H4 (cell line): ENCODE data around the gene S100A7A. TPM values are rescaled to one million over a fixed set of nuclear protein-coding genes. Genes with fewer than 3 reads are reported as not detected.
"Not testable (repeated sequence)": the region's sequence is repeated elsewhere in the genome, so short reads cannot be mapped to it uniquely, and the experiment has no call there.

Source experiments
- DNase-seq: peaks from one replicate; pipeline ENCODE4 v3.0.0-alpha.2; 2015; ENCODE audit warnings: low spot score
- total RNA-seq: library from RNA; depleted of rRNA; stranded (reverse); fragments of >200 nt; shearing (Covaris generic); gene quantifications from 2 replicates; pipeline ENCODE4 v1.2.3, GENCODE V29; 2014; rRNA removed

The S100A7A gene
- total RNA-seq, 1 experiment from 2014 or later: not detected

DNA sequence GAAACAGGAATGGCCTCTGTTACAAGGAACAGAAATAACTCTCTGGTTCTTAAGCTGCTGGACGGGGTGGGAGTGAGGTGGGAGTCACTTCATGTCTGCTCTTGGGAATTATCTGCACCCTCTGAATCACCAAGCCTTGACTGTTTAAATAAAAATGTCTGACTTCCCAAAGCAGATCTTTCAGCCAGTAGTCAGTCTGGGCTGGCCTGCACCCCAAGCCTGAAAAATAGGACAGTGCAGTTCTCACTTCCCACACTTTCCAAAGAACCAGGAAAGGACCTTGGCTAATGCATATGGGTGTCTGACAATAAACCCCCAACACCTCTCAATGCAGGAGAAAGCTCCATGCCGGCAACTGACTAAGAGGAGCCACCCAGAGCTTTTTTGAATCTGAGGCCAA, 43.3 kb downstream of the S100A7A start:
- DNase-seq: no peak

- no peak for DNase-seq
These were observed 44.2 kb downstream of the S100A7A start, which contains the start of gene S100A7 for GRCh38 chr1:153460551-153460950. Gene S100A7 (minus strand): TSS chr1:153460651. CDS start chr1:153459013, 1,638 bp downstream.

GRCh38 chr1:153462741-153463140, 46.4 kb downstream of the S100A7A start:
- DNase-seq: not testable (repeated sequence)

DNA sequence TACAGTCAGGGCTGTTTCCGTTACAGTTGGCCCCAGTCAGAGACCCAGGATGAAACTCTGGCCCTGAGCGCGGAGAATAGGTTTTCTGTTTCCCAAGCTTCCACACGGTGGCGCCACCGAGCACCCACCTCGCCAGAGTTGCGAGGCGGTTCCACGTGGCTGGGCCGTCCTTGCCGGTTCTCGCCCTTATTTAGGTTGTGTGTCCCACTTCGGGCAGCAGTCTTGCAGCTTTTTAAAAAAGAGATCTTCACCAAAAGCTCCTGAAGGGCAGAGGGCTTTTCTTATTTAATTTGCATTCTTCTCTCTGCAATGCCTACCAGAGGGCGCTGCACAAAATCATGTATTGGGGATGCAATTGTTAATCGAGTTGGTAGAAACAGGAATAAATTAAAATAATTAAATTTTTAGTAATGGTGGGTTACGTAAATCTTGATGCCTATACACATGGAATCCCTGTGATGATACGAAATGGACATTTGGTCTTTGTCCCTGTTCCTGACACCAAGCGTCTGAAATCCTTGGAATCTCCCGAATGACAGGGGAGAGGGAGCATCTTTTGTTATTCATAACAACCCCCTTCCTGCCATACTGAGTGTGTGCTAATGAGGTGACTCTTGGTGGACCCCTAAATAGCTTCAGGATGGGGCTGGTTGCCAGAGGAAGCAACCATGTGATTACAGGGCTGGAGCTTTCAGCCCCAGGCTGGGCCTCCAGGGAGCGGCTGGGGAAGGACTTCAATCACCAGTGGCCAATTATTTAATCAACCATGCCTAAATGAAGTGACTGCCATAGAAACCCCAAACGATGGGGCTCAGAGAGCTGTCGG, 49.7 kb downstream of the S100A7A start:
- peak; percentile 28 for DNase-seq

DNA sequence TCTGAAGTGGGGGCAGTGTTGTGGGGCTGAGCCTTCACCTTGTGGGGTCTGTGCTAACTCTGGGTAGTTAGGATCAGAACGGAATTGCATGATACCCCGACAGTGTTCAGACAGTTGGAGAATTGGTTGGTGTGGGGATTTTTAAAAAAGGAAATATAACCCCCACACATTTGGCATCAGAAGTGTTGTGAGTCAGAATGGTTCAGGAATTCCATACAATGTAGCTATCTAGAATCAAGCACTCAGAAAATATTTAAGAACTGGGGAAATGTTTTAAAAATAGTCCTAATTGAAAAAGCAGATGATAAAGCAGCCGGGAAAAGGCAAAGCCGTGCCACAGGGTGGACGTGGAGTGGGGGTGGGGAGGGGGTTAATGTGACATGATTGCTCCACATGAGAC, 50.6 kb downstream of the S100A7A start:
- no peak for DNase-seq

- DNase-seq: no peak
These were observed 54.4 kb downstream of the S100A7A start for GRCh38 chr1:153470707-153471106.

Other genes with a start within 250 kb of the S100A7A start
- not detected in 2 replicates for gene LELP1, start 213.1 kb upstream of the S100A7A start, total RNA-seq
- not detected in 2 replicates for gene PRR9, start 198.9 kb upstream of the S100A7A start, total RNA-seq
- not detected in 2 replicates for gene LORICRIN, start 156.8 kb upstream of the S100A7A start, total RNA-seq
- gene PGLYRP3, start 103.6 kb upstream of the S100A7A start, total RNA-seq: not detected in 2 replicates
- gene PGLYRP4, start 67.7 kb upstream of the S100A7A start, total RNA-seq: not detected in 2 replicates
- 0.74 TPM in 1 of 2 replicates, not detected in the other for gene S100A9, start 58.7 kb upstream of the S100A7A start, total RNA-seq
- gene S100A12, start 40.9 kb upstream of the S100A7A start, total RNA-seq: not detected in 2 replicates
- not detected in 2 replicates for gene S100A8, start 25.4 kb upstream of the S100A7A start, total RNA-seq
- gene S100A7, start 44.1 kb downstream of the S100A7A start, total RNA-seq: not detected in 2 replicates
- gene S100A6, start 119.5 kb downstream of the S100A7A start, total RNA-seq: 469 and 852 TPM in 2 replicates
- gene S100A5, start 124.4 kb downstream of the S100A7A start, total RNA-seq: not detected in 2 replicates
- gene S100A4, start 129.3 kb downstream of the S100A7A start, total RNA-seq: 33.4 and 36.2 TPM in 2 replicates
- 5.2 and 5.3 TPM in 2 replicates for gene S100A3, start 132.7 kb downstream of the S100A7A start, total RNA-seq
- 17.8 and 33.2 TPM in 2 replicates for gene S100A2, start 149.3 kb downstream of the S100A7A start, total RNA-seq
- gene S100A16, start 196.6 kb downstream of the S100A7A start, total RNA-seq: 25.1 and 35.9 TPM in 2 replicates
- not detected in 2 replicates for gene S100A14, start 199.8 kb downstream of the S100A7A start, total RNA-seq
- 160 and 175 TPM in 2 replicates for gene S100A13, start 211.0 kb downstream of the S100A7A start, total RNA-seq
- gene S100A1, start 211.9 kb downstream of the S100A7A start, total RNA-seq: 0.91 TPM in 1 of 2 replicates, not detected in the other
- gene CHTOP, start 217.5 kb downstream of the S100A7A start, total RNA-seq: 39.3 and 42.6 TPM in 2 replicates
- gene SNAPIN, start 242.2 kb downstream of the S100A7A start, total RNA-seq: 82.5 and 98.7 TPM in 2 replicates